GM12878 (cell line): ENCODE results near the gene TRIP11. TPM values are rescaled to one million over a fixed set of nuclear protein-coding genes. Genes with fewer than 3 reads are reported as not detected.

Experiments
- ATAC-seq: fragments of 200-7000 bp; cut with Tn5 transposase; 3 replicates; pipeline ENCODE4 v1.9.1; 2020; ENCODE audit warnings: mild to moderate bottlenecking, moderate library complexity
- BruUV-seq: library from RNA; stranded (reverse); fragments of 400-500 nt; replicated peaks from 2 replicates; lab custom pipeline; 2021; lab: Mats Ljungman, UMichigan
- CTCF ChIA-PET: fragments of 300-600 bp; sonication (Branson Sonifier 250); formaldehyde crosslinking; extraction: SDS; loops from one replicate; lab custom pipeline; 2021; ENCODE audit warnings: inconsistent platforms; lab: Yijun Ruan, JAX
- POLR2A ChIA-PET: fragments of 350-600 bp; formaldehyde crosslinking; extraction: SDS; loops from one replicate; lab custom pipeline; 2021; ENCODE audit warnings: inconsistent platforms; lab: Charles Lee
- RAD21 ChIA-PET: fragments of 300-600 bp; sonication (Branson Sonifier 250); formaldehyde crosslinking; loops from one replicate; lab custom pipeline; 2023; ENCODE audit warnings: antibody characterized with exemption; ENCODE audit not compliant: unreplicated experiment; lab: Charles Lee
- SMC1A ChIA-PET: fragments of 300-600 bp; sonication (Branson Sonifier 250); formaldehyde crosslinking; loops from one replicate; lab custom pipeline; 2023; ENCODE audit not compliant: unreplicated experiment, uncharacterized antibody; lab: Charles Lee
- DNase-seq: peaks from one replicate; pipeline ENCODE4 v3.0.0-alpha.2; 2011; ENCODE audit warnings: low read depth, low spot score
- FAIRE-seq: peaks from 3 replicates; lab custom pipeline; 2011; peaks lifted over from hg19 to GRCh38; lab: Jason Lieb, UNC
- H2AFZ ChIP-seq: 2 replicates; pipeline ENCODE4 v1.6.0; 2011; ENCODE audit warnings: low read depth, low read length, control low read depth; ENCODE audit not compliant: control insufficient read depth
- H3K27ac ChIP-seq: 2 replicates; pipeline ENCODE4 v1.5.1; 2011; ENCODE audit warnings: control low read depth; ENCODE audit not compliant: control insufficient read depth, insufficient read depth
- H3K27me3 ChIP-seq, 2 experiments: replicated peaks in 1 of 2; 2 replicates each; pipeline versions ENCODE4 v1.6.0 to v1.6.1; 2011; ENCODE audit warnings: low read length in 1 of 2; ENCODE audit not compliant: control insufficient read depth in 2 of 2, insufficient read depth in 2 of 2
- H3K36me3 ChIP-seq, 2 experiments: 2 replicates each; pipeline ENCODE4 v1.5.1; 2011; ENCODE audit warnings: low read length in 1 of 2; ENCODE audit not compliant: control insufficient read depth in 2 of 2, insufficient read depth in 2 of 2
- H3K4me1 ChIP-seq: 2 replicates; pipeline ENCODE4 v1.6.1; 2011; ENCODE audit warnings: mild to moderate bottlenecking, low read length, moderate library complexity, mixed read lengths; ENCODE audit not compliant: control insufficient read depth, insufficient read depth
- H3K4me2 ChIP-seq: 2 replicates; pipeline ENCODE4 v1.6.0; 2011; ENCODE audit warnings: control low read depth; ENCODE audit not compliant: control insufficient read depth, insufficient read depth
- H3K4me3 ChIP-seq: fragments of 200-600 bp; sonication (generic); 2 replicates; pipeline ENCODE4 v1.5.1; 2016
- H3K79me2 ChIP-seq: 2 replicates; pipeline ENCODE4 v1.6.0; 2011; ENCODE audit warnings: low read length; ENCODE audit not compliant: control insufficient read depth, insufficient read depth
- H3K9ac ChIP-seq: 2 replicates; pipeline ENCODE4 v1.8.0; 2011; ENCODE audit warnings: low read length, control low read depth, mixed read lengths; ENCODE audit not compliant: control insufficient read depth, insufficient read depth
- H3K9me3 ChIP-seq: replicated peaks from 3 replicates; pipeline ENCODE4 v1.5.1; 2011; ENCODE audit warnings: mild to moderate bottlenecking, low read length; ENCODE audit not compliant: control insufficient read depth, insufficient read depth
- H4K20me1 ChIP-seq: 2 replicates; pipeline ENCODE4 v1.6.0; 2011; ENCODE audit not compliant: control insufficient read depth, insufficient read depth
- ATF2 ChIP-seq: IDR thresholded peaks from 2 replicates; pipeline ENCODE4 v1.6.1; 2012; ENCODE audit warnings: low read length, inconsistent platforms
- BACH1 ChIP-seq: fragments of 450-650 bp; IDR thresholded peaks from 2 replicates; pipeline ENCODE4 v1.6.1; 2017; ENCODE audit warnings: mild to moderate bottlenecking, borderline replicate concordance
- CHD4 ChIP-seq: fragments of 200-600 bp; sonication (generic); IDR thresholded peaks from 2 replicates; pipeline ENCODE4 v1.6.1; 2016; ENCODE audit warnings: mild to moderate bottlenecking
- E4F1 ChIP-seq: fragments of 450-650 bp; IDR thresholded peaks from 2 replicates; pipeline ENCODE4 v1.6.1; 2018; ENCODE audit warnings: borderline replicate concordance, mild to moderate bottlenecking; ENCODE audit not compliant: partially characterized antibody
- GABPA ChIP-seq: IDR thresholded peaks from 2 replicates; pipeline ENCODE4 v1.6.1; 2014; ENCODE audit warnings: antibody characterized with exemption, low read depth, mild to moderate bottlenecking, inconsistent platforms
- HSF1 ChIP-seq: fragments of 150-350 bp; IDR thresholded peaks from 2 replicates; pipeline ENCODE4 v1.6.1; 2014; ENCODE audit warnings: mild to moderate bottlenecking, low read depth, low read length
- MTA3 ChIP-seq: IDR thresholded peaks from 2 replicates; pipeline ENCODE4 v1.6.1; 2012; ENCODE audit warnings: low read length, inconsistent platforms, borderline replicate concordance
- NFXL1 ChIP-seq: fragments of 450-650 bp; IDR thresholded peaks from 2 replicates; pipeline ENCODE4 v1.6.1; 2017; ENCODE audit warnings: antibody characterized with exemption, mild to moderate bottlenecking, borderline replicate concordance
- NFYA ChIP-seq: IDR thresholded peaks from 2 replicates; pipeline ENCODE4 v1.6.1; 2011; ENCODE audit warnings: low read depth, mild to moderate bottlenecking, low read length, improper control_type of control experiment, borderline replicate concordance
- PAX8 ChIP-seq: fragments of 450-650 bp; IDR thresholded peaks from 2 replicates; pipeline ENCODE4 v1.6.1; 2017; ENCODE audit warnings: mild to moderate bottlenecking, moderate library complexity
- PKNOX1 ChIP-seq: fragments of 450-650 bp; IDR thresholded peaks from 2 replicates; pipeline ENCODE4 v1.6.1; 2016; ENCODE audit warnings: mild to moderate bottlenecking
- RELA ChIP-seq: fragments of 450-650 bp; IDR thresholded peaks from 2 replicates; pipeline ENCODE4 v1.8.0; 2014; ENCODE audit warnings: borderline replicate concordance; ENCODE audit not compliant: partially characterized antibody
- RUNX3 ChIP-seq: IDR thresholded peaks from 2 replicates; pipeline ENCODE4 v1.6.1; 2012; ENCODE audit warnings: low read length, inconsistent platforms
- STAT3 ChIP-seq: IDR thresholded peaks from 2 replicates; pipeline ENCODE4 v1.6.1; 2011; ENCODE audit warnings: low read depth, low read length, improper control_type of control experiment
- TBL1XR1 ChIP-seq: IDR thresholded peaks from 2 replicates; pipeline ENCODE4 v1.6.1; 2012; ENCODE audit warnings: low read depth, low read length, improper control_type of control experiment
- ZNF207 ChIP-seq: fragments of 450-650 bp; IDR thresholded peaks from 2 replicates; pipeline ENCODE4 v1.6.1; 2014; ENCODE audit warnings: antibody characterized with exemption, mild to moderate bottlenecking, borderline replicate concordance
- WGBS: methylation state at CpG from one replicate; pipeline ENCODE4 v1.1.6; 2016; ENCODE audit warnings: low lambda C conversion rate; ENCODE audit not compliant: insufficient replicate concordance, insufficient coverage; ENCODE audit errors: missing lambda C conversion rate; 5-methylcytosine and 5-hydroxymethylcytosine counted together
- in situ Hi-C: fragments of 300-500 bp; cut with MboI; formaldehyde crosslinking; loops from 9 replicates; pipeline ENCODE4 v1.14.3; 2018; ENCODE audit warnings: mixed read lengths
- intact Hi-C: fragments of 100-400 bp; cut with micrococcal nuclease; formaldehyde crosslinking; loops from one replicate; pipeline ENCODE4 v1.14.2; 2022; ENCODE audit not compliant: unreplicated experiment
- polyA plus RNA-seq, 11 experiments: library from polyadenylated mRNA; depleted of rRNA in 4 of 11; unstranded in 6 of 11; stranded (reverse) in 5 of 11; fragments of >200 nt; fragmentation: Nextera tagmentation in 4 of 11; fragmentation: Illumina TruSeq in 1 of 11; extraction: Ambion mirVana in 4 of 11; extraction: Trizol in 1 of 11; gene quantifications; 1 replicate in 1 of 11; 2 replicates in 10 of 11; pipeline versions ENCODE4 v1.2.1 to v1.2.3, GENCODE V29; 2011 to 2016; ENCODE audit warnings: inconsistent platforms in 2 of 11, missing spikeins in 2 of 11, low read depth in 1 of 11
- total RNA-seq, 4 experiments: library from RNA; depleted of rRNA in 3 of 4; stranded (reverse); fragments of >200 nt in 3 of 4; fragmentation: Illumina TruSeq in 1 of 4; extraction: Trizol in 1 of 4; gene quantifications; 2 replicates each; pipeline versions ENCODE4 v1.2.1 to v1.2.3, GENCODE V29; 2013 to 2021

TRIP11 gene
- total and polyA plus RNA-seq, 10 of the 15 experiments (the other 5 are each of a cell fraction or from before 2014, with no cell fraction given): 5.3 to 46.1 (median 19.9) TPM

- TF ChIP-seq GABPA (no peak), TBL1XR1 (no peak)
- TF ChIP-seq, all 136 proteins: peak for 0
These were observed 86.5 kb downstream of the TRIP11 start (continued) for GRCh38 chr14:91953170-91953985.

- Histone ChIP-seq H4K20me1 (no peaks in the 10 kb centered on the region), H3K4me2 (no peak within 1 kb of the TSS), H3K9ac (no peak within 1 kb of the TSS), H3K36me3 (no peaks in the 10 kb centered on the region), H2AFZ (no peak within 1 kb of the TSS), H3K4me1 (no peaks in the 10 kb centered on the region), H3K27me3 (peaks cover 0 to 9% of the 10 kb centered on the region in 2 experiments; a peak in 2 of 4 replicates), H3K27ac (no peak within 1 kb of the TSS), H3K79me2 (no peaks in the 10 kb centered on the region), H3K9me3 (no peaks in the 10 kb centered on the region), H3K4me3 (no peak within 1 kb of the TSS)
- SMC1A ChIA-PET: no interaction called here
- CTCF ChIA-PET: no interaction called here
- intact Hi-C loops (no loop called here), in situ Hi-C loops (no loop called here)
- RAD21 ChIA-PET: no interaction called here
- POLR2A ChIA-PET: no interaction called here
- DNase-seq: no peak
- no peak for FAIRE-seq
- no TSS peak for BruUV-seq
- no peak for ATAC-seq
- 16% methylated on average over 29 of the region's 54 CpGs for WGBS
- TF ChIP-seq E4F1 (no peak), RELA (no peak), PAX8 (no peak), ATF2 (no peak), NFYA (no peak), CHD4 (no peak), BACH1 (no peak), MTA3 (no peak), HSF1 (no peak), RUNX3 (no peak), NFXL1 (no peak), STAT3 (no peak), PKNOX1 (no peak), ZNF207 (no peak)
These were observed 92.2 kb downstream of the TRIP11 start, which contains the start of gene FBLN5 for GRCh38 chr14:91947475-91948184. Gene FBLN5, minus strand, starts transcription at chr14:91947694. Its CDS starts 465 bp downstream, at chr14:91947229.
